Measurements from ENCODE around the gene TGFBR3. TPM values are rescaled to one million over a fixed set of nuclear protein-coding genes. Genes with fewer than 3 reads are reported as not detected.

TGFBR3 gene
- total RNA-seq, 4 donors from 2014 or later: 32.9 to 138 (median 58.8) TPM

GRCh38 chr1:91696321-91696720, 189.6 kb downstream of the TGFBR3 start:
- in situ Hi-C loops (cut with MboI; ENCODE audit: low pct_ligation_motif_present in 1 of 4, low pct_unique_long_range_greater_than_20kb in 1 of 4, low sequenced_read_pairs in 3 of 4) (no loop called here), intact Hi-C loops (cut with DNase I; ENCODE audit: low total_unique reads) (no loop called here)
- DNase-seq: no peak
- H3K27ac ChIP-seq: no peak overlapping the region
- WGBS, 2 donors (ENCODE audit: low coverage in 1 of 2): 81 to 86% methylated on average over 2 of the region's 2 CpGs
- peaks cover 0 to 7% (median 4%) of the 10 kb centered on the region in 4 donors for H3K4me1 ChIP-seq
- no peak overlapping the region for H3K4me3 ChIP-seq
- H3K27me3 ChIP-seq: no peaks in the 10 kb centered on the region
- no peaks in the 10 kb centered on the region for H3K9me3 ChIP-seq
- no peaks in the 10 kb centered on the region for H3K36me3 ChIP-seq
- no peak for TF ChIP-seq CTCF (IDR thresholded peaks at IDR 0.05)
- TF ChIP-seq EP300 (IDR thresholded peaks at IDR 0.05; ENCODE audit: low read depth): no peak
- TF ChIP-seq POLR2A (IDR thresholded peaks at IDR 0.05): no peak
- no peak for TF ChIP-seq POLR2AphosphoS5 (IDR thresholded peaks at IDR 0.05)

GRCh38 chr1:91693557-91693956, 192.4 kb downstream of the TGFBR3 start:
- no peak for TF ChIP-seq POLR2AphosphoS5 (IDR thresholded peaks at IDR 0.05)
- TF ChIP-seq POLR2A (IDR thresholded peaks at IDR 0.05): no peak
- no peak for TF ChIP-seq CTCF (IDR thresholded peaks at IDR 0.05)
- no peak for TF ChIP-seq EP300 (IDR thresholded peaks at IDR 0.05; ENCODE audit: low read depth)
- Histone ChIP-seq H3K27ac (peak overlapping the region in 2 of 4 donors; percentile 12 to 15), H3K36me3 (no peaks in the 10 kb centered on the region), H3K27me3 (no peaks in the 10 kb centered on the region), H3K9me3 (no peaks in the 10 kb centered on the region), H3K4me1 (peaks cover 0 to 30% (median 18%) of the 10 kb centered on the region in 4 donors), H3K4me3 (no peak overlapping the region)
- intact Hi-C loops (cut with DNase I; ENCODE audit: low total_unique reads) (no loop called here), in situ Hi-C loops (cut with MboI; ENCODE audit: low pct_ligation_motif_present in 1 of 4, low pct_unique_long_range_greater_than_20kb in 1 of 4, low sequenced_read_pairs in 3 of 4) (no loop called here)
- 57% methylated on average over 2 of the region's 2 CpGs; no CpG with 5 or more reads in 1 of the 2 donors for WGBS, 2 donors (ENCODE audit: low coverage in 1 of 2)
- no peak for DNase-seq

GRCh38 chr1:91691525-91691924, 194.4 kb downstream of the TGFBR3 start:
- intact Hi-C loops (cut with DNase I; ENCODE audit: low total_unique reads): no loop called here
- H3K4me1 ChIP-seq: peaks cover 0 to 34% (median 21%) of the 10 kb centered on the region in 4 donors
- H3K9me3 ChIP-seq: no peaks in the 10 kb centered on the region
- TF ChIP-seq POLR2A (IDR thresholded peaks at IDR 0.05): no peak
- no peak for TF ChIP-seq POLR2AphosphoS5 (IDR thresholded peaks at IDR 0.05)
- no peak for TF ChIP-seq EP300 (IDR thresholded peaks at IDR 0.05; ENCODE audit: low read depth)
- no peak for TF ChIP-seq CTCF (IDR thresholded peaks at IDR 0.05)
- in situ Hi-C loops (cut with MboI; ENCODE audit: low pct_ligation_motif_present in 1 of 4, low pct_unique_long_range_greater_than_20kb in 1 of 4, low sequenced_read_pairs in 3 of 4): no loop called here
- no peak overlapping the region for H3K27ac ChIP-seq
- DNase-seq: no peak
- 93 to 94% methylated on average over 4 of the region's 4 CpGs for WGBS, 2 donors (ENCODE audit: low coverage in 1 of 2)
- H3K27me3 ChIP-seq: no peaks in the 10 kb centered on the region
- H3K36me3 ChIP-seq: no peaks in the 10 kb centered on the region
- H3K4me3 ChIP-seq: no peak overlapping the region

- WGBS, 2 donors (ENCODE audit: low coverage in 1 of 2): 30 to 55% methylated on average over 10 to 11 of the region's 11 CpGs
- no peak for DNase-seq
- in situ Hi-C loops (cut with MboI; ENCODE audit: low pct_ligation_motif_present in 1 of 4, low pct_unique_long_range_greater_than_20kb in 1 of 4, low sequenced_read_pairs in 3 of 4): loop anchor here in 1 of 4 donors (10.0 kb wide), 1 partner anchor 165 kb away; no protein-coding TSS in a partner anchor
These were observed 196.1 kb downstream of the TGFBR3 start for GRCh38 chr1:91689641-91690481.

More at GRCh38 chr1:91689641-91690481, 196.1 kb downstream of the TGFBR3 start:
- Histone ChIP-seq H3K4me3 (peak overlapping the region in 2 of 4 donors; percentile 6 to 16), H3K4me1 (peaks cover 3 to 50% (median 28%) of the 10 kb centered on the region in 4 donors), H3K27me3 (no peaks in the 10 kb centered on the region), H3K36me3 (no peaks in the 10 kb centered on the region), H3K9me3 (no peaks in the 10 kb centered on the region), H3K27ac (peak overlapping the region in 3 of 4 donors; percentile 11 to 73 (median 65))
- TF ChIP-seq POLR2A (IDR thresholded peaks at IDR 0.05) (no peak), EP300 (IDR thresholded peaks at IDR 0.05; ENCODE audit: low read depth) (no peak), POLR2AphosphoS5 (IDR thresholded peaks at IDR 0.05) (no peak), CTCF (IDR thresholded peaks at IDR 0.05) (no peak)
- intact Hi-C loops (cut with DNase I; ENCODE audit: low total_unique reads): no loop called here
